Measurements from ENCODE around the gene SLC36A1. TPM values are rescaled to one million over a fixed set of nuclear protein-coding genes. Genes with fewer than 3 reads are reported as not detected.

The SLC36A1 gene
- total RNA-seq, 1 experiment from 2014 or later = 7.4 TPM

DNA sequence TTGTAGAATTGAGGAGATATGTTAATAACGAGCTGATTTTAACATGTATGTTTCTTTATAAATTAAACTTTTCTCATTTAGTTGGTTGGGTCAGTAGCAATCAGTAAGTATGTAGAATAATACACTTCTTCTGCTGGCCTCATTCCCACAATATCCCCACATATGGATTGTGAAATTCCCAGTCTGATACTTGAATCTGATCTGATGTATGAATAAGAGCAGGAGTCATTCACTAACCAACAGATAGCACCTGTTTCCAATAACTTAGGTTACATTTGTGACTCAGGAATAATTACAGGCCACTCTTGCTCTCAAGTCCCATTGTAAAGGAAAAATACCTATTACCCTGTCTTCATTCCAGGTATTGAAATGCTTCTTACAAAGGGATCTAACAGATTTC is 23.9 kb downstream of the SLC36A1 start (continued):
- TF ChIP-seq ZNF274 (IDR thresholded peaks at IDR 0.05; ENCODE audit: low read depth, low read length) (no peak), EZH2 (IDR thresholded peaks at IDR 0.05) (no peak), POLR2AphosphoS5 (IDR thresholded peaks at IDR 0.05; ENCODE audit: low read depth, low read length) (no peak), MAX (IDR thresholded peaks at IDR 0.05) (no peak)
- TF ChIP-seq, protein P1, sequence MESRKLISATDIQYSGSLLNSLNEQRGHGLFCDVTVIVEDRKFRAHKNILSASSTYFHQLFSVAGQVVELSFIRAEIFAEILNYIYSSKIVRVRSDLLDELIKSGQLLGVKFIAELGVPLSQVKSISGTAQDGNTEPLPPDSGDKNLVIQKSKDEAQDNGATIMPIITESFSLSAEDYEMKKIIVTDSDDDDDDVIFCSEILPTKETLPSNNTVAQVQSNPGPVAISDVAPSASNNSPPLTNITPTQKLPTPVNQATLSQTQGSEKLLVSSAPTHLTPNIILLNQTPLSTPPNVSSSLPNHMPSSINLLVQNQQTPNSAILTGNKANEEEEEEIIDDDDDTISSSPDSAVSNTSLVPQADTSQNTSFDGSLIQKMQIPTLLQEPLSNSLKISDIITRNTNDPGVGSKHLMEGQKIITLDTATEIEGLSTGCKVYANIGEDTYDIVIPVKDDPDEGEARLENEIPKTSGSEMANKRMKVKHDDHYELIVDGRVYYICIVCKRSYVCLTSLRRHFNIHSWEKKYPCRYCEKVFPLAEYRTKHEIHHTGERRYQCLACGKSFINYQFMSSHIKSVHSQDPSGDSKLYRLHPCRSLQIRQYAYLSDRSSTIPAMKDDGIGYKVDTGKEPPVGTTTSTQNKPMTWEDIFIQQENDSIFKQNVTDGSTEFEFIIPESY (IDR thresholded peaks at IDR 0.05; ENCODE audit: extremely low read depth, insufficient replicate concordance, low read length) = no peak

GRCh38 chr5:151474799-151475198 is 27.4 kb downstream of the SLC36A1 start:
- no TSS peak for BruUV-seq (replicated peaks)
- intact Hi-C loops (cut with micrococcal nuclease) = no loop called here

More at GRCh38 chr5:151474799-151475198, 27.4 kb downstream of the SLC36A1 start:
- Histone ChIP-seq H3K4me1 (ENCODE audit: control insufficient read depth in 1 of 2, insufficient read depth in 2 of 2, low read length in 2 of 2) (no peaks in the 10 kb centered on the region), H3K79me2 (ENCODE audit: insufficient read depth, low read length) (no peaks in the 10 kb centered on the region), H4K20me1 (ENCODE audit: insufficient read depth) (no peaks in the 10 kb centered on the region), H3K9me3 (ENCODE audit: control insufficient read depth in 1 of 2, insufficient read depth in 1 of 2, low read depth in 1 of 2, low read length in 2 of 2) (no peaks in the 10 kb centered on the region), H3K27me3 (ENCODE audit: insufficient read depth, low read length) (no peaks in the 10 kb centered on the region), H3K4me2 (ENCODE audit: low read length) (no peak overlapping the region), H2AFZ (ENCODE audit: low read depth, low read length, poor library complexity, severe bottlenecking) (no peak overlapping the region), H3K9ac (ENCODE audit: low read length) (no peak overlapping the region), H3K4me3 (replicated peaks in 1 of 2; ENCODE audit: low read depth in 1 of 2, low read length in 2 of 2) (no peak overlapping the region), H3K27ac (ENCODE audit: low read depth, low read length) (no peak overlapping the region), H3K36me3 (ENCODE audit: control insufficient read depth in 1 of 2, insufficient read depth in 2 of 2, low read length in 2 of 2) (0 out of 4 replicates have a peak, but pooled peaks cover 0 to 2% of the 10 kb centered on the region in 2 experiments), H3K9me2 (ENCODE audit: insufficient read depth) (no peaks in the 10 kb centered on the region)
- CTCF ChIA-PET = no interaction called here
- TF ChIP-seq JUND (IDR thresholded peaks at IDR 0.05) (no peak), REST (IDR thresholded peaks at IDR 0.05; ENCODE audit: low read depth) (no peak), POLR2A (IDR thresholded peaks at IDR 0.05; ENCODE audit: borderline replicate concordance, extremely low read depth, insufficient read depth, insufficient read length) (no peak), CBX3 (IDR thresholded peaks at IDR 0.05; ENCODE audit: low read depth) (no peak), RAD21 (IDR thresholded peaks at IDR 0.05; ENCODE audit: low read depth) (no peak), TCF7L2 (IDR thresholded peaks at IDR 0.05; ENCODE audit: borderline replicate concordance, extremely low read depth, insufficient read depth, insufficient read length) (no peak), YY1 (IDR thresholded peaks at IDR 0.05; ENCODE audit: extremely low read depth, insufficient replicate concordance, low read depth, low read length) (no peak), EZH2 (IDR thresholded peaks at IDR 0.05) (no peak), ZNF274 (IDR thresholded peaks at IDR 0.05; ENCODE audit: low read depth, low read length) (no peak), CEBPB (IDR thresholded peaks at IDR 0.05; ENCODE audit: low read depth) (no peak), POLR2AphosphoS5 (IDR thresholded peaks at IDR 0.05; ENCODE audit: low read depth, low read length) (no peak), SIN3A (IDR thresholded peaks at IDR 0.05; ENCODE audit: low read depth) (no peak), CTCF (IDR thresholded peaks at IDR 0.05 in 2 of 3, conservative IDR thresholded peaks at IDR 0.05 in 1 of 3; ENCODE audit: borderline replicate concordance in 1 of 3, insufficient read depth in 1 of 3, low read depth in 2 of 3, low read length in 2 of 3) (no peak), EGR1 (IDR thresholded peaks at IDR 0.05; ENCODE audit: low read depth) (no peak), SP1 (IDR thresholded peaks at IDR 0.05; ENCODE audit: low read depth) (no peak), MAX (IDR thresholded peaks at IDR 0.05) (no peak), SRF (IDR thresholded peaks at IDR 0.05; ENCODE audit: low read depth) (no peak)
- DNase-seq (ENCODE audit: low read depth, low spot score) (no peak), ATAC-seq (no peak)
- POLR2A ChIA-PET = no interaction called here
- RAD21 ChIA-PET (ENCODE audit: low non-redundant PET in 1 of 2, low total read pairs in 2 of 2, uncharacterized antibody in 2 of 2, unreplicated experiment in 2 of 2) = no interaction called here

All from HCT116 (cell line).